Posterior vena cava (tissue), 2 donors: ENCODE measurements around the gene CABLES1. TPM values are rescaled to one million over a fixed set of nuclear protein-coding genes. Genes with fewer than 3 reads are reported as not detected.
"Not testable (repeated sequence)": the region's sequence is repeated elsewhere in the genome, so short reads cannot be mapped to it uniquely, and the experiment has no call there.

Experiments
- DNase-seq: peaks from one replicate; pipeline ENCODE4 v3.0.0-alpha.2; 2020; ENCODE audit warnings: low spot score
- intact Hi-C, 2 donors: fragments of 100-400 bp; cut with DNase I; formaldehyde crosslinking; loops; one replicate each; pipeline versions ENCODE4 v1.14.1 to v1.14.2; 2022 to 2023
- total RNA-seq, 2 donors: library from RNA; stranded (reverse); fragmentation: NEBNext Ultra II Directional; extraction: Animal tissue kit (Norgen Biotek cat#: 25700); gene quantifications; one replicate each; pipeline ENCODE4 v1.2.1, GENCODE V29; 2021
- donor health status: DM: yes; HTN: yes; CAD: no.
- donor health status: DM: yes; HTN: yes; CAD: no.

Gene CABLES1
- total RNA-seq, 2 donors from 2014 or later, result 9.3 to 10.8 TPM

DNA sequence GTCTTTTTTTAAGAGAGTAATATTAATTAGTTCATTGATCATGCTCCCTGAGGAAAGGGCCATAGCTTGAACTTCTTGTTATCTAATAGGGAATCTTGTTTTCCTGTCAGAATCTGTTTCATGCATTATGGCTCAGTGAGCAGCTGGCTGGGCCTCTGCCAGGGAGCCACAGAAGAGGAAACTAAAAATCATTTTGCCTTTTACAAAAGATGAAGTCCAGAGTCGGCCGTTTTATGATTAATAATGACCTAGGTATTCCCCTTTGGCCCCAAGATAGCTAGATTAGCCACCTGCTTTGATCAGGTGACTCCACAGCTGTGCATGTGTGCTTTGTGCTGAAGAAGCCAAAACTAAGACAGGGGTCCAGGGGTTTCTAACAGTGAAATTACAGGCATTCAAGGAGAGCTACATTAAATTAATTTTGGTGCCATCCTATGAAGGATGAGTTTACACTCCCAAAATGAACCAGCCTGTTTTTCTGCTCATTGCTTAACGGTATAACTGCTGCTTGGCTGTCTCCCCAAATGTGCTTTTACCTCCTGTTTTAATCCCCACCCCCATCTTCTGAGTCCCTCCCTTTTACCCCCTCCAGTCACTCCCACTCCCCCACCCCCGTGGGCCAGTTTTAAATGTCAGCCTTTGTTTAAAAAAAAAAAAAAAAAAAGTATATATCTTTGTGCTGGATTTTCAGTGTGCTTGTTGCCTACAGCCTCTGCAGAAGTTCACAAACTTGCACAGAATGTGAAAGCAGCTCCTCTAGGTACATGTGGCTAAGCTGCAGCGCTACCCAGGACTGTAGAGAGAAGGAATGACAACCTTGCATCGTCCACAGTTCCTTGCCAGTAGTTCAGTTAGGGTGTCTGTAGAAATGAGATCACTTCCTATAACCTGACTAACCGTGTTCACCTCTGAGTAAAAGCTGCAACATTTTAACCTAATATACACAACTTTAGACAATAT is 93.1 kb downstream of the CABLES1 start:
- intact Hi-C loops, result no loop called here
- no peak for DNase-seq

- no peak for DNase-seq
- intact Hi-C loops, result no loop called here
Observed at GRCh38 chr18:23229472-23229871, 94.2 kb downstream of the CABLES1 start.

GRCh38 chr18:23230686-23231085 is 95.4 kb downstream of the CABLES1 start:
- intact Hi-C loops, result loop anchor here in 1 of 2 donors (5.0 kb wide), 1 partner anchor 93 kb away; the partner anchor contains the start of gene CABLES1
- DNase-seq, result no peak

GRCh38 chr18:23231340-23232021 is 96.2 kb downstream of the CABLES1 start:
- intact Hi-C loops, result loop anchor here in 1 of 2 donors (5.0 kb wide), 1 partner anchor 94 kb away; the partner anchor contains the start of gene CABLES1
- DNase-seq, result peak; percentile 87

- intact Hi-C loops, result loop anchor here in 1 of 2 donors (5.0 kb wide), 1 partner anchor 95 kb away; the partner anchor contains the start of gene CABLES1
- DNase-seq, result no peak
Observed at GRCh38 chr18:23232331-23232730, 97.0 kb downstream of the CABLES1 start.

- no peak for DNase-seq
- intact Hi-C loops, result loop anchor here in 1 of 2 donors (5.0 kb wide), 1 partner anchor 97 kb away; the partner anchor contains the start of gene CABLES1
Observed at GRCh38 chr18:23234619-23235018, 99.3 kb downstream of the CABLES1 start.

DNA sequence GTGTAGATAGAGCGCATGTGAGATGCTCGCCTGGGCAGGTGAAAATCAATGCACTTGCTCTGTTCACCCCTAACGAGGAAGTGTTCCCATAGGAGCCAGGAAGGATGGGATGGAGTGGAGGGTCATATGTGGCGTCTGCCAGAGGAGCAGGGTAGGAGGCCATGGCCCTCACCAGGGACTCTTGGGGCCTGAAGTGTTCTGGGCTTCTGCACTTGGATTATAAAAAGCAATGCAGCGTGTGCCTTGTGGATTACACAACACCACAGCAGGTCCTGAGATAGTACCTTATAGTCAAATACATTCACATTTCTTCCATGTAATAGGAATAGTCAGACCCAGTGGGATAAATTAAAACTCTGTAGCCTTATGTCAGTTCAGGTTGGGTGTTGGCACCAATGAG is 100.1 kb downstream of the CABLES1 start:
- intact Hi-C loops, result no loop called here
- no peak for DNase-seq

GRCh38 chr18:23235860-23236259 is 100.6 kb downstream of the CABLES1 start:
- intact Hi-C loops, result no loop called here
- DNase-seq, result no peak

- intact Hi-C loops, result no loop called here
Observed at GRCh38 chr18:23236876-23237468, 101.7 kb downstream of the CABLES1 start.

DNA sequence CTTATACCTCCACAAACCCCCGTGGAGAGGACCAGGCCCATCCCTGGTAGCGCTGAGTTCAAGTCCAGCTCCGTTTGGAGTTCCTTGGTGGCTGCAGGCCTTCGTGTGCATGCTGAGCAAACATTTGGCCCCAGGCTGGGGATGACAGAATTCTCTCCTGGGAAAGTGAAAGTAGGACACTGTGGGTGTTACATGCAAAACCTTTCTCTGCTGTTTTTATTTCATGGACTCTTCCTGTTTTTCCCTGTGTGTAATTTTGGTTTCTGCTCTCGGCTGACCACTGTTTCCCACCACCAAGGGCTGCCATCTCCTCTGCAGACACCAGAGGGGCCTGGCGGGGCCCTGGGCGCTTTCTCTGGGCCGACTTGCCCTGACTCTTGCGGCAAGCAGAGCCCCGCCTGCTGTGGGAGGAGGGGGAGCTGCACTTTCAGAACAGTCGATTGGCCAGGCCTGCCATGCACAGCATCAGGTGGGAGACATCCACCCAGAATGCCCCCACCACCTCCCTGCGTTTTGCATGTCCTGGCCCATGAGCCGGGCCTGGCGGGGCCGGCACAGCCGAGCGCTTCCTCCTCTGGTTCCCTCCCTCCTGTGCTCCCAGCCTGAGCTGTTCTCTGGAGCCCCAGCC is 102.4 kb downstream of the CABLES1 start:
- intact Hi-C loops, result no loop called here
- peak; percentile 87 for DNase-seq

More at GRCh38 chr18:23236876-23237468, 101.7 kb downstream of the CABLES1 start:
- no peak for DNase-seq

DNA sequence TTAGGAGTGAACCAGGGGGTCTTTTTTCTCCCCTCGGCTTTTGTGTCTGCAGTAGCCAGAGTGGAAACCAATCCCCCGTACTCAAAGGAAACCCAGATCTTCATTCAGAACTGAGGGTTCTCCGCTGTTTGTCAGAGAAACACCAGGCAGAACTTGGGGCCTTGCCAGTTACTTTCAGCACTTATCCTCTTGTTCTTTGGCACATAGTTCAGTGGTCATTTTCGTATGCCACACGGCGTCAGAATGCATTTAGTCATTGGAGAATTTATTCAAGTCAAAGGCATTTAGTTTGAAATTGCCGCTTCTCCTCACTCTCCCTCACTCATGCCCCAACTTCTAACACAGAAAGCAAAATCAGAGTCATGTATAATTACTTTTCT is 102.9 kb downstream of the CABLES1 start:
- no peak for DNase-seq

GRCh38 chr18:23238651-23239349 is 103.5 kb downstream of the CABLES1 start:
- intact Hi-C loops, result no loop called here
- DNase-seq, result no peak

More for the DNA sequence above, 102.9 kb downstream of the CABLES1 start:
- intact Hi-C loops, result no loop called here

- DNase-seq, result no peak
- intact Hi-C loops, result no loop called here
Observed at GRCh38 chr18:23239350-23239692, 104.0 kb downstream of the CABLES1 start.

DNA sequence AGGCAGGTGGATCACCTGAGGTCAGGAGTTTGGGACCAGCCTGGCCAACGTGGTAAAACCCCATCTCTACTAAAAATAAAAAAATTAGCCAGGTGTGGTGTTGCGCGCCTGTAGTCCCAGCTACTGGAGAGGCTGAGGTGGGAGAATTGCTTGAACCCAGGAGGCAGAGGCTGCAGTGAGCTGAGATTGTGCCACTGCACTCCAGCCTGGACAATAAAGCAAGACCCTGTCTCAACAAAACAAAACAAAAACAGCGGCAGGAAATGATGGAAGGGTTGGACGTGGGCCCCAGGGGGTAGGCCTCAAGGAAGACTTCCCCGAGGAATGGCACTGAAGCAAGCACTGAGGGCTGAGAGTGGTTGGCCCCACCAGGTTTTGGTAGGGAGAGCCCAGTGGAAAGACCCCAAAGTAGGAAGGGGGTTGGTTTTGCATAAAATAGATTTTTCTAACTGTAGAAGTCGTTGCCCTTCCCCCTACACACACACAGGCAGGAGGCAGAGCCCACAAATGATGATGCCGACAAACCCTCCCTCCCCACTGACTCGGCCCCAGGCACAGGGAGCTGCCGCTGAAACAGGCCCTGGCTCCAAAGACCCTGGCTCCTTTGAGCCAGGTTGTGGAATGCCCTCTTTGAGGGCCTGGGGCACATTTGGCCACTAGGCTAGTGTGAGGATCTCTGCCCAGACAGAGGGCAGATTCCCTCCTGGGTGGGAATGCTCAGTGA is 104.8 kb downstream of the CABLES1 start:
- intact Hi-C loops, result no loop called here
- no peak for DNase-seq

GRCh38 chr18:23240609-23240930 is 105.3 kb downstream of the CABLES1 start:
- intact Hi-C loops, result no loop called here
- no peak for DNase-seq

- DNase-seq, intact Hi-C loops: not testable (repeated sequence)
Observed at GRCh38 chr18:23241833-23242496, 106.7 kb downstream of the CABLES1 start.

DNA sequence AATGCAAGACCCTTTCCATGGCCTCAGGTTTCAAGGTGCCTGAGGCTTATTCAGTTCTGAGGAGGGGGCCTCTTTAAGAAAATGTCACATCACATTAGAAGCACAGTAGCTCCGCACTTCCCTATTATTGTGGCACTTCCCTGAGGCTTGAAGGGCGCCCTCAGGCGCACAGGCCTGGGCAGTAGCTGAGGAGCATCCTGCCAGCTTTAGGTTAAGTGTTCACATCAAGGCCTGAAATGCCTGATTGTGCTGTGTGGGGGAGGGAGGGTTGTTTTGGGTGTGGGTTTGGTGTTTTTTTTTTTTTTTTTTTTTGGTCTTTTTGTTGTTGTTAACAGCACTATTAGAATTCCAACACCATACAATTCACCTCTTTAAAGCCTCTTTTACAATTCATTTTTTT is 107.9 kb downstream of the CABLES1 start:
- no peak for DNase-seq
- intact Hi-C loops, result no loop called here

- intact Hi-C loops, result no loop called here
- no peak for DNase-seq
Observed at GRCh38 chr18:23243816-23244215, 108.5 kb downstream of the CABLES1 start.
